Activated effector memory CD4-positive, alpha-beta T cell treated with Interleukin-2 at 50 U/mL for 16 hours (primary cell): ENCODE measurements around the gene ELMO1.

Experiments
- DNase-seq: peaks from one replicate; pipeline ENCODE4 v3.0.0-alpha.2; 2020

ELMO1 gene

GRCh38 chr7:36960105-36960504 is 488.6 kb downstream of the ELMO1 start:
- no peak for DNase-seq

- no peak for DNase-seq
Observed at GRCh38 chr7:36958111-36958733, 490.4 kb downstream of the ELMO1 start.

GRCh38 chr7:36957620-36958019 is 491.0 kb downstream of the ELMO1 start:
- no peak for DNase-seq

GRCh38 chr7:36956814-36957213 is 491.9 kb downstream of the ELMO1 start:
- DNase-seq = no peak

GRCh38 chr7:36955456-36956129 is 493.1 kb downstream of the ELMO1 start:
- DNase-seq = no peak

- no peak for DNase-seq
Observed at GRCh38 chr7:36951257-36951697, 497.4 kb downstream of the ELMO1 start.

GRCh38 chr7:36949711-36950600 is 498.7 kb downstream of the ELMO1 start:
- DNase-seq = no peak

- no peak for DNase-seq
Observed at GRCh38 chr7:36946401-36946739, 502.3 kb downstream of the ELMO1 start.

GRCh38 chr7:36945612-36946400 is 502.9 kb downstream of the ELMO1 start:
- DNase-seq = no peak

- DNase-seq = no peak
Observed at GRCh38 chr7:36944838-36945237, 503.8 kb downstream of the ELMO1 start.

GRCh38 chr7:36943591-36944435 is 504.9 kb downstream of the ELMO1 start:
- no peak for DNase-seq

GRCh38 chr7:36942955-36943354 is 505.7 kb downstream of the ELMO1 start:
- DNase-seq = no peak

- no peak for DNase-seq
Observed at GRCh38 chr7:36942541-36942940, 506.1 kb downstream of the ELMO1 start.

GRCh38 chr7:36942025-36942424 is 506.6 kb downstream of the ELMO1 start:
- no peak for DNase-seq

- DNase-seq = no peak
Observed at GRCh38 chr7:36941359-36941758, 507.3 kb downstream of the ELMO1 start.

- no peak for DNase-seq
Observed at GRCh38 chr7:36939816-36940215, 508.8 kb downstream of the ELMO1 start.

GRCh38 chr7:36937754-36938563 is 510.7 kb downstream of the ELMO1 start:
- DNase-seq = no peak

GRCh38 chr7:36931892-36932291 is 516.8 kb downstream of the ELMO1 start:
- DNase-seq = no peak

GRCh38 chr7:36929791-36930190 is 518.9 kb downstream of the ELMO1 start:
- no peak for DNase-seq

GRCh38 chr7:36928718-36929117 is 519.9 kb downstream of the ELMO1 start:
- no peak for DNase-seq

- DNase-seq = no peak
Observed at GRCh38 chr7:36928311-36928710, 520.4 kb downstream of the ELMO1 start.
